Dermis blood vessel endothelial cell (primary cell): ENCODE data around the gene SLBP. TPM values are rescaled to one million over a fixed set of nuclear protein-coding genes. Genes with fewer than 3 reads are reported as not detected.

Experiments
- DNase-seq: peaks from one replicate; pipeline ENCODE4 v3.0.0; 2010
- total RNA-seq: library from RNA; depleted of rRNA; stranded (reverse); fragments of >200 nt; gene quantifications from 2 replicates; pipeline ENCODE4 v1.2.3, GENCODE V29; 2014

Gene SLBP
- 61.5 and 62.8 TPM in 2 replicates for total RNA-seq

GRCh38 chr4:1712216-1713002, at the start of gene SLBP:
Gene SLBP (minus strand): TSS chr4:1712319. CDS start chr4:1712188, 131 bp downstream.
- peak; percentile 93 for DNase-seq

- no peak for DNase-seq
These were observed 49.1 kb upstream of the SLBP start for GRCh38 chr4:1761130-1761689.

GRCh38 chr4:1760521-1761071, 48.5 kb upstream of the SLBP start:
- DNase-seq: no peak

- peak; percentile 11 for DNase-seq
These were observed 47.7 kb upstream of the SLBP start for GRCh38 chr4:1759818-1760223.

- no peak for DNase-seq
These were observed 47.2 kb upstream of the SLBP start for GRCh38 chr4:1759170-1759817.

GRCh38 chr4:1758306-1759121, 46.4 kb upstream of the SLBP start:
- DNase-seq: no peak

GRCh38 chr4:1757836-1758235, 45.7 kb upstream of the SLBP start:
- DNase-seq: no peak

- DNase-seq: no peak
These were observed 45.0 kb upstream of the SLBP start for GRCh38 chr4:1756893-1757779.

- DNase-seq: peak; percentile 59
These were observed 44.0 kb upstream of the SLBP start for GRCh38 chr4:1756079-1756478.

GRCh38 chr4:1755297-1755696, 43.2 kb upstream of the SLBP start:
- DNase-seq: no peak

GRCh38 chr4:1754336-1754735, 42.2 kb upstream of the SLBP start:
- no peak for DNase-seq

- DNase-seq: no peak
These were observed 41.7 kb upstream of the SLBP start for GRCh38 chr4:1753697-1754311.

GRCh38 chr4:1753294-1753696, 41.2 kb upstream of the SLBP start:
- no peak for DNase-seq

- DNase-seq: peak; percentile 30
These were observed 40.3 kb upstream of the SLBP start for GRCh38 chr4:1752284-1753041.

GRCh38 chr4:1751919-1752283, 39.8 kb upstream of the SLBP start:
- no peak for DNase-seq

- no peak for DNase-seq
These were observed 39.2 kb upstream of the SLBP start for GRCh38 chr4:1751155-1751918.

GRCh38 chr4:1750381-1751154, 38.4 kb upstream of the SLBP start:
- no peak for DNase-seq

GRCh38 chr4:1749826-1750225, 37.7 kb upstream of the SLBP start:
- DNase-seq: no peak

- no peak for DNase-seq
These were observed 37.3 kb upstream of the SLBP start for GRCh38 chr4:1749370-1749769.
